A204.1 (cell line): Measurements from ENCODE around the gene TPO.
A peak's percentile ranks its signal among the peaks of the same experiment; 100 is the strongest.

ENCODE experiments used
- FAIRE-seq: peaks from 2 replicates; lab custom pipeline; 2012; peaks lifted over from hg19 to GRCh38; lab: Jason Lieb, UNC

TPO gene

DNA sequence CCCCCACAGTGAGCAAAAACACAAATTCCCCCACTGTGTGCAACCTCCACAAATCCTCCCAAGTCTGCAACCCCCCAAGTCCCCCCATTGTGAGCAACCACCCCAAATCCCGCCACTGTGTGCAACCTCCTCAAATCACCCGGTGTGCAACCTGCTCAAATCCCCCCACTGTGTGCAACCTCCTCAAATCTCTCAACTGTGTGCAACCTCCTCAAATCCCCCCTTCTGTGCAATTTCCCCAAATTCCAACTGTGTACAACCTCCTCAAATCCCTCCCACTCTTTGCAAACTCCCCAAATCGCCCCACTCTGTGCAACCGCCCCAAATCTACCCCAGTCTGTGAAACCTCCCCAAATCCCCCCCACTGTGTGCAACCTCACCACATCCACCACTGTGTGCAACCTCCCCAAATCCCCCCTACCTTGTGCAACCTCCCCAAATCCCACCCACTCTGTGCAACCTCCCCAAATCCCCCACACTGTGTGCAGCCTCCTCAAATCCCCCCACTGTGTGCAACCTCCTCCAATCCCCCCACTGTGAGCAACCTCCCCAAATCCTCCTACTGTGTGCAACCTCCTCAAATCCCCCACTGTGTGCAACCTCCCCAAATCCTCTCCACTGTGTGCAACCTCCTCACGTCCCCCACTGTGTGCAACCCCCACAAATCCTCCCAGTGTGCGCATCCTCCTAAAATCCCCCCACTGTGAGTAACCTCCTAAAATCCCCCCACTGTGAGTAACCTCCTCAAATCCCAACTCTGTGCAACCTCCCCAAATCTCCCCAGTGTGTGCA, 115.2 kb downstream of the TPO start:
- no peak for FAIRE-seq

DNA sequence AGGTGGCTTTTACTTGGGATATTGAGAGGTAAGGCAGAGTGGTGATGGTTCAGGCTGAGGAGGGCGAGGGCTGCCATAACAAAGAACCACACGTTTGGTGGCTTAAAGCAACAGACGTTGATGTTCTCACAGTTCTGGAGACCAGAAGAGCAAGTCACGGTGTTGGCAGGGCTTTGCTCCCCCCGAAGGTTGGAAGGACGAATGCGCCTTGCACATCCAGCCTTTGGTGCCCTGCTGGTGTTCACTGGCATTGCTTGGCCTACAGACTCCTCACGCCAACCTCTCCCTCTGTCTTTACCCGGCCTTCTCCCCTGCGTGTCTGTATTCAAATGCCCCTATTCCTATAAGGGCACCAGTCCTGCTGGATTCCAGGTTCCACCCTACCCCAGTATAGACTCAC, 125.4 kb downstream of the TPO start:
- no peak for FAIRE-seq

DNA sequence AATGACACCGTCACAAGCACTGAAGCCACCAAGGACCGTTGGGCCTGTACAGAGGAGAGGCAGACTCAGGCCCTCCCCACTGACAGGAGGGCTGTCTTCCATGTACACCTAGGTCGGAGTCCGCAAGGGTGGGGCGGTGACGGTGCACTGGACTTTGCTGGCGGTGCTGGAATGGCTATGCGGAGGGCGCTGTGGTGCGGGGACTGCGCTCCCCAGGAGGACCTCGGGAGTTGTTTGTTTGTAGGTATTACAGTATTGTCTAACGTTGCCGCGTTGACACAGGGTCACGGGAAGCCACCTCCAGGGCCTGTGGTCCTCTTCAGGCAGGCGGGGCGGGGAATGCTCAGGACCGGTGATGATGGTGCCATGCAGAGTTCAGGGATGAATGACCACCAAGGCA, 126.2 kb downstream of the TPO start:
- no peak for FAIRE-seq

GRCh38 chr2:1539973-1540372, 126.7 kb downstream of the TPO start:
- no peak for FAIRE-seq

DNA sequence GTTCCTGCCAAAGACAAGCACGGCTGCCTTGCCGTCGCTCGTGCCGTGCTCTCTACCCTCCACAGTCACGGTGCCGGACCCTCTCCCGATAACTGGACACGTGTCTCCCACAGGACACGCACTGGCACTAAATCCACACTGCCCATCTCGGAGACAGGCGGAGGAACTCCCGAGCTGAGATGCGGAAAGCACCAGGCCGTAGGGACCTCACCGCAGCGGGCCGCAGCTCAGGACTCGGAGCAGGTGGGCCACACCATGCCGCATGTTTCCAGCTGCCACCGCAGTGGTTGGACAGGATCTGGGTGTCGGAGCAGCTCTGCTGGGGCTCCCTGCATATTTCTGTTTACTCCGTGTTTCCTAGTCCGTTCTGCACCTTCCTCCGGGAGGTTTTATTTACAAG, 127.2 kb downstream of the TPO start:
- no peak for FAIRE-seq

- FAIRE-seq, result no peak
Measured at GRCh38 chr2:1541040-1541439, 127.8 kb downstream of the TPO start.

DNA sequence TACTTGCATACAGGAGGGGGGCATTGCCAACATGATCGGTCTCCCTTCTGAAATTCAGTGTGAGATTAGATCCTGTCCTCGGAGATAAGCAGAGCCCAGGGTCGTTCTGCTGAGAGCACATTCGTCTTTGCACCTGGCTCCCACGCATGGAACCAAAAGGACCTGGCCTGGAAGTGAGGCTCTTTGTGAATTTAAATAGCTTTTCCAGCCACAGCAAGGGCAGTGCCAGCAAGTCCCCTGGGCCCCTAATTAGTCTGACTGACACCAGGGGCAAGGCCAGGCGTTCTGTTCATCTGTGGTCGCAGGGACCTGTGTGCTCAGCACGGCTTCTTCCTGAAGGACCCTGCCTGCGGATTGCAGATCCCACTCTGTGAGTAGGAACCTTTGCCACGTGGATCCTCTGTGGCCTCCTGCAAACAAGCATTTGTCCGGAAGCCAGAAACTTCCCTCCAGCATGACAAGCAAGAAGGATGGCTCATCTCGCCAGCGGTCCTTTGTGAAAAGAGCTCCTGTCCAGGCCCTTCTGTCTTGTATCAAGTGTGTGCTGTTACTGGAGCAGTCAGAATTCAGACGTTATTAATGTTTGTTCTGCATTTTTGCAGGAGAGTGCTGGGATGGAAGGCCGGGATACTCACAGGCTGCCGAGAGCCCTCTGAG, 128.7 kb downstream of the TPO start:
- no peak for FAIRE-seq

- no peak for FAIRE-seq
Measured at GRCh38 chr2:1542971-1543370, 129.7 kb downstream of the TPO start.

- no peak for FAIRE-seq
Measured at GRCh38 chr2:1543776-1544477, 130.7 kb downstream of the TPO start.

DNA sequence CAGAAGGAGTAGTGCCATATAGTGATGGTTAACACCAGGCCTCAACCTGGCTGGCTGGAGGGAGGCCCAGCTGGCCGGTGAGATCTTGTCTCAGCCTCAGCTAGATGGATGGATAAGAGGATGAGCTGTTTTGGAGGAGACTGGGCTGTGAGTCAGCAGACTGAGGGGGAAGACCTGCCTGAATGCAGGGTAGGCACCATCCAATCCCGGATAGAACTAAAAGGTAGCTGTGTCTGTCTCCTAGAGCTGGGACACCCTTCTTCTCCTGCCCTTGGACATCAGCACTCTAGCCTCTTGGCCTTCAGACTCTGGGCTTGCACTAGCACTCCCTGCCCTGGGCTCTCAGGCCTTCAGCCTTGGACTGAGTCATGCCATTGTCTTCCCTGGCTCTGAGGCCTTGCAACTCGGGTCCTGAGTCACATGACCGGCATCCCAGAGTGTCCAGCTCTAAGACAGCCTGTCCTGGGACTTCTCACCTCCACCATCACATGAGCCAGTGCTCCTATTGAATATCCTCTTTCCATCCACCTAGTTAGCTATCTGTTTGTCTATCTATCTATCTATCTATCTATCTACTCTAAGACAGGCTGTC, 131.3 kb downstream of the TPO start:
- no peak for FAIRE-seq

- peak; percentile 81 for FAIRE-seq
Measured at GRCh38 chr2:1546023-1546591, 132.8 kb downstream of the TPO start.

GRCh38 chr2:1546901-1547300, 133.6 kb downstream of the TPO start:
- no peak for FAIRE-seq

DNA sequence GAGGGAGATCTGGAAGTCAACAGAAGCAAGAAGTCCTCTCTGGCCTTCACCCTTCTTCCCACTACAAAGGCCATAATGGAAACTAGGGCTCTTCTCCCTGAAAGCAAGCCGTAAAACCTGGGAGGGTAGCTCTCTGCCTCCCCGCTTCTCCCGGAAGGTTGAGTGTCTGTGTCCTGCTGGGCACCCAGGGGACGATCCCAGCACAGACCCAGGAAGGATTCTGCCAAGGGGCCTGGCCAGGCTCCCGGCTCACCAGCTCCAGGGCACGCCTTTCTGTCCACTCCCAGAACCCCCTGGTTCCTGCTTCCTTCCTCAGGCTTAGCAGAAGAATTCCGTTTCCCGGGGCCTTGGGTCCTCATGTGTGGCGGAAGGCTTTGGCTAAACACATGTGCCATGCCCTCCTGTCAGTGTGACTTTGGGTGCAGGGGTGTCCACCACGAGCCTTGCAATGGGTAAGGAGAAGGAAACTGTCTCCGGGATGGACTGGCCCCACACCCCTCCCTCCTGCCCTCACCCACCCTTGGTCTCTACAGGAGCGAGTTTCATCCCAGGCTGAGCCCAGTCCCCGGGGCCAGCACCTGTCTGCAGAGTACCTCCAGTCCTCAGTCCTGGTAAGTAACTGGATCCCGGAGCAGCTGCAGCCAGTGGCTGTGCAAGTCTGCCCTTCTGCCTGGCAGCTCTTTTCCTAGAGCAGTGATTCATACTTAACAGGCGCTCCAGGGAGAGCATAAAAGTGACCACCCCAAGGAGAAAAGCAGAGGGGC, 135.8 kb downstream of the TPO start:
- FAIRE-seq, result no peak

- no peak for FAIRE-seq
Measured at GRCh38 chr2:1550076-1550475, 136.8 kb downstream of the TPO start.

DNA sequence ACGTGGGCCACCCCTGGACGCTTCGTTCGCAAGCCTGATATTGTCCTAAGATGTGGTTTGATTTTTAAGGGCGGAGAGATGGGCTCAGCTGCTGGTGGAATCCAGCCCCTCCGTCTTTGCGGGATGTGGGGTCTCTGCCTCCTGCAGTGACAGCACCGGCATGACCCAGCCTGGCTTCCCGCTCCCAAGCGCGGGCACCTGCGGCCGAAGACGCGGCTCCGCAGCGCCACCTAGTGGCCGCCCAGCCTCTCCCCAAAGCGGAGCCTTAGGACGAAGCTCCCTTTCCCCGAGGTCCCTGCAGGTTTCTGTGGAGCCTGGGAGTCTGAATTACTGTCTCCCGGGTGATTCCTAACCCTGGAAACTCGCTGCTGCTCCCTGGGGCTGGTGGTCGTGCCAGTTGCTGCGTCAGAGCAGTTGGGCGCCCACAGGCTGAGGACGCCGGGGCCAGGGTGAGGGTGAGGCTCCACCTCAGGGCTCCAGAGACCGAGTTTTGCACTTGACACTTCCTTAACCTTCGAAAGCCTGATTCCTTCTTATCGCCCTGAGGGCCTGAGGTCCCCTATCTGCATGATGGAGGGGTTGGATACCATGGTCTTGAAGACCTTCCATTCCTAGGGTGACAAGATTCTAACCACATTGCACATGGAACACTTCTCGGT, 137.5 kb downstream of the TPO start:
- FAIRE-seq, result no peak

GRCh38 chr2:1551905-1552304, 138.6 kb downstream of the TPO start:
- no peak for FAIRE-seq

GRCh38 chr2:1552611-1553010, 139.3 kb downstream of the TPO start:
- no peak for FAIRE-seq

GRCh38 chr2:1553671-1554295, 140.5 kb downstream of the TPO start:
- no peak for FAIRE-seq

DNA sequence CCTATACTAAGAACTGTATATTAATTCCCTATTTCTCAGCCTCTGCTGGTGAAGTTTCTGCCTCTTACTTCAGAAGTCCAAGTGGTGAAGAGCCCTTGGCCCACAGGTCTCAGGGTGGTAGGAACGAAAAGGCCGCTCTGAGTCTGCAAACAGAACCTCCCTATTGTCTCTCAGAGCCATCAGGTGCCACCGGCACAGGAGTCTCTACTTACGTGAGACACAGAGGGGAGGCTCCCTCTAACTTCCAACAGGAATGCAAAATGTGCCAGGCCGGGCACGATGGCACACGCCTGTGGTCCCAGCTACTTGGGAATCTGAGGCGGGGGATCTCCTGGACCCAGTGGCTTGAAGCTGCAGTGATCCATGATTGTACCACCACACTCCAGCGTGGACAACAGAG, 143.0 kb downstream of the TPO start:
- no peak for FAIRE-seq

GRCh38 chr2:1556776-1557466, 143.7 kb downstream of the TPO start:
- FAIRE-seq, result no peak
